NCI-H446 (cell line): ENCODE measurements around the gene SLC38A8.

Source experiments
- DNase-seq, 2 experiments: peaks; one replicate each; lab custom pipeline; 2025; lab: John Stamatoyannopoulos, UW

Gene SLC38A8

DNA sequence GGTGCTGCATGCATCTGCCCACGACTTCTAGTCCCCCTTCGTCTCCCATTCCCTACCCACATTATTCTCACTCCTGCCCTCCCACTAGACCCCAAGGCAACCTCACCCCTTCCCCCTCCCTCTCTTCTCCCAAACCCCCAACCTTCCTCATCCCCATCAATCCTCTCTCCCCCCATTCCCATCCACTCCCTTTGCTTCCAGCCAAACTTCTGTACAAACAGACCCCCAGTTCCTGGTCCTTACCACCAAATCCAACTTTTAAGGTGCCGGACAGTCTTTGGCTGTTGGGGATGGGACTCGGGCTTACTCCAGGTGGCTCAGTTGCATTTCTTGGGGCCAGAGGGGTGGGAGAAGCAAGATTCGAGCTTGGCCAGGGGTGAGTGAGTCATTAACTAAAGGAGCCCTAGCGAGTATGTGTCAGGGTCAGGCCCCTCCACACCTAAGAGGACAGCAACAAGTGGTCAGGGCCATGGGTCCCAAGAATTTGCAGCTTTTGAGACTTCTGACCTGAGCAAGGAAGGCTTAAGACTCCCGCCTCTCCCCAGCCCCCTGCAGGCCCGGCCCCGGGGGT lies at the start of gene SLC38A8:
SLC38A8 (minus strand) TSS at position 488 of the 571 bp plus-strand sequence. CDS start 638 bp downstream, outside the sequence.
- no peak for DNase-seq

DNA sequence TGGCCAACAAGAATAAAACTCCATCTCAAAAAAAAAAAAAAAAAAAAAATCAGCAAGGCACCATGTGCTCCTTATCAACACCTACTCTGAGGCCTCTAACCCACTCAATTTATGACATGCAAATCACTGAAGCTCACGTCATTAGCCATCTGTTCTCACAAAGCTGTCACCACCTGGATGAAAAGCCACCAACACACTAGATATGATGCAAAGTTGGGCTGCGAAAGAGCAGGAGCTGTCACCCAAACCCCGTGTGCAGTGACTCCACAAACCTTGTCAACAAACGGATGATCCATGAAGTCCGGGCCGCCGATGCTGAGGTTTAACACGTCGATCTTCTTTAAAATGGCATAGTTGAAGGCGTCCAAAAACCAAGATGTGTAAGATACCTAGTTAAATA lies 48.9 kb upstream of the SLC38A8 start:
- DNase-seq: no peak

DNA sequence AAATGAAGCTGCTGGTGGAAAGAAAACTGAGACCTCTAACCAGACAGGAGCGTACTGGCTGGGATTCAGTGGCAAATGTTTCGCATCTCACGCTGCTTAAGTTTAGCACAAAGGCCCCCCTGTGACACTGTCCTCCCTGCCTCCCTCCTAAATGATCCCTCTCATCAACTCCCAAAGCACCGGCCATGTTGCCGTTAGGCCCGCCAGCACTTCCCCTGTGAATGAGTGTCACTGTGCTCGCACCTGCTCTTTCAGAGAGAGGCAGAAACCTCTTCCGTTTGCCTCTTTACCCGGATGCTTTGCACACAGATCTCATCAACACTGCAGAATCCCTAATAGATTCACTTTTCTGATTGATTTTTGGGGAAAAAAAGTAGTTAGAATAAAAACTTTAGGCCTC lies 47.6 kb upstream of the SLC38A8 start:
- DNase-seq: no peak

DNA sequence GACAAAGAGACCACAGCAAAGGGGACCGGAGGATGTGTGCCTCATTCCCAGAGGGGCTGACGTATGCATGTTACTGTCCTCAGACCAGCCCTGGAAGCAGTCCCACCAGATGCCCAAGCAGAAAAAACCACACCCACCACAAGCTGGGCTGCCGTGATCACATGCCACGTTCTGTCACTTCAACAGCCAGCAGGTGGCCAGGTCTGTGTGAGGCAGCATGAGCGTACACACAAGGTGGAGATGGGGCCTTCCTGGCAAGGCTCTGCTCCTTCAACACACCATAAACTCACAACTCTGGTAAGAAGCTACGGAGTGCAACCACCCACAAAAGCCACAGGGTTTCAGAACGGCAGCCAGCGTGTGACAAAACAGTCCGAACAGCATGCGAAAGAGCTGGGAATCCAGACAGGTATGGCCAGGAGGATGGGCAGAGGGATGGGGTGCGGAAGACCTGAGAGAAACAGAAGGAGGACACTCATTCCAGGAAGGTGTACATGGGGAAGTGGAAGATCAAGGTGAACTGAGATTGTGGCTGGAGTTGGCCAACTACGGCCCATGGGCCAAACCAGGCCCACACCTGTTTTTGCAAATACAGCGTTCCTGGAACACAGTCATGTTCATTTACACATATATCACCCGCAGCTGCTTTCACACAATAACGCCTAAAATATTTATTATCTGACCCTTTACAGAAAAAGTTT lies 46.2 kb upstream of the SLC38A8 start:
- DNase-seq: no peak

DNA sequence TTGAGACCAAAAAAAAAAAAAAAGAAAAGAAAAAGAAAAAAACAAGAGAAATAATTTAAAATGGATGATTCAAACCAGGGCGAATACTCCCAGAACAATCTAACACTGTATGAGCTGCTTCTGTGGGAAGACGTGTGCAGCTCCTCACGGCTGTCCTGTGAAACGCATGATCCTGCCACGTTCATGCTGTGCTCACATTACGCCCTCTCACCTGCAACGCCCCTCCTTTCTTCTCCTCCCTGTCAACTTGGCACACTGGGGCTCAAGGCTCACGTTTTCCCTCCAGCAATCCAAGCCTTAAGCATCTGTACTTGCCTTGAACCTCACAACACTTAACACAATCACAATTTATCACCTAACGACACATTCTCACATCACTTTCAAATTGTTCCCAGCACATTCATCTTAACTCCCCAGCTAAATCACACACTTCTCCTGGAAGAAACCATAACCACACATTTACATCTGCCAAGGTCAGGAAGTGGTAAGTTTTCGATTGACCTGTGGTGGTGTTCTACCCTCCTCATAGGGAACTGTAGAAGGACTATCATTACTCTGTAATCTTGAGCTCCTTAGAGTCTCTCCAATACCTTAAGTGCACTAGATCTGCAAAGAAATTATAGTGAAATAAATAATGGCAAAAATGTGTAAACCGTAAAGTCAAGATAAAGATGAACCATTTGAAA lies 45.0 kb upstream of the SLC38A8 start:
- no peak for DNase-seq

DNA sequence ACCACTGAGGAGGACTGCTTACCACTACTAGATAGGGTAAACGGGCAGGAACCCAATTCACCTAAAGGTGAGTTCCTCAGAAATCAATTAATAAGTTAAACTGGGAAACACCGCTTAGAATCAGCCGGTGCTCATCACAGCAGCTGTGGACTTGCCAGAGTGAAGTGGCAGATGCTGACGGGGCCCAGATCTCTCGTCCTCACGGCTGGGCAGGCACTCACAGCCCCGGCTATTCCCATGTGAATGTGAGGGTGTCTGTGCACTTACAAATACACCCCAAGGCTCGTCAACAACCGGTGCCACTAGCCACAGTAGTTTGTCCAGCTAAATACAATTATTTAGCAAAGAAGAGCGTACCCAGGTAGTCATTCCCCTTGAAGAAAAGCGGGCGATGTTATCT lies 44.4 kb upstream of the SLC38A8 start:
- DNase-seq: no peak

DNA sequence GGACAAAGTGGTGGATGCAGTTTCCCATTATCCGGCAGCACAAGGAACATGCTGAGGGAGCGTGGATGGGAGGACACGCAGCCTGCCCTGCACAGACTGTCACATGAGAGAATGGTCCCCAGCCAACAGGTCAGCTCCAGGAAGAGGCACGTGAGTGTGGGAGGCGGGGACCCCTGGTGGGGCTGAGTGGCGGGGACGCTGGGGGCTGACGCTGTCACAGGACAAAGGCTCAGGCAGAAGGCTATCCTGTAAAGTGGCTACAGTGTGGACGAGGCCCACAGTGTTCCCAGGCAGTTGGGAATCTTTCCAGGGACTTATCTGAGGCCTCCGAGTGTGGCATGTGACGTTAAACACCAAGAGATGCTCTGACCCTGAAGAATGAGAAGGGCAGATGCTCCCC lies 43.7 kb upstream of the SLC38A8 start:
- no peak for DNase-seq

DNA sequence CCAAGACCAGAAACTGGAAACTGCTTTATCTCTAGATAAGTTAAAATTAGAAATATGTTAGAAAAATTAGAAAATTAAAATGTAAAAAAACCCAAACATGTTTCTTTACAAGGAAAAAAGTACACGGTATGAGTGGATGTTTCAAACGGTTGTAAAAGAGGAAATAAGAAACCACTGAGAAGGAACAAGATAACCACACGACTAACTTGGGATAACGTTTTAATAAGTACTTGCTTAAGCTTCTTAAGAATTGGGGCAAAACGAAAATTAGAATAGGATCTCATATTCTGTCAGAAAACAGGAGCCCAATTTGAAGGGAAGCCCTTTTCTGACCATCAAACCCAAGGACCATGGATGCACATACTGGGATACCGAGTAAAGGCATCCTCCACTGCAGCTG lies 43.2 kb upstream of the SLC38A8 start:
- no peak for DNase-seq

DNA sequence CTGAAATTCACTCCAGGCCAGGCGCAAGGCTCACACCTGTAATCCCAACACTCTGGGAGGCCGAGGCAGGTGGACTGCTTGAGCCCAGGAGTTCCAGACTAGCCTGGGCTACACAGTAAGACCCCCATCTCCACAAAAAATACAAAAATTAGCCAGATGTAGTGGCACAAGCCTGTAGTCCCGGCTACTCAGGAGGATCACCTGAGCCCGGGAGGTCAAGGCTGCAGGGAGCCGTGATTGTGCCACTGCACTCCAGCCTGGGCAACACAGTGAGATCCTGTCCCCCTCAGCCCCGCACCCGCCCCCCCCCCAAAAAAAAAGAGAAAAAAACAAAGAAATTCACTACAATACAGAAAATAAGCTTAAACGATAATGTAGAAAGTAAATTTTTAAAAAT lies 42.7 kb upstream of the SLC38A8 start:
- DNase-seq: no peak

DNA sequence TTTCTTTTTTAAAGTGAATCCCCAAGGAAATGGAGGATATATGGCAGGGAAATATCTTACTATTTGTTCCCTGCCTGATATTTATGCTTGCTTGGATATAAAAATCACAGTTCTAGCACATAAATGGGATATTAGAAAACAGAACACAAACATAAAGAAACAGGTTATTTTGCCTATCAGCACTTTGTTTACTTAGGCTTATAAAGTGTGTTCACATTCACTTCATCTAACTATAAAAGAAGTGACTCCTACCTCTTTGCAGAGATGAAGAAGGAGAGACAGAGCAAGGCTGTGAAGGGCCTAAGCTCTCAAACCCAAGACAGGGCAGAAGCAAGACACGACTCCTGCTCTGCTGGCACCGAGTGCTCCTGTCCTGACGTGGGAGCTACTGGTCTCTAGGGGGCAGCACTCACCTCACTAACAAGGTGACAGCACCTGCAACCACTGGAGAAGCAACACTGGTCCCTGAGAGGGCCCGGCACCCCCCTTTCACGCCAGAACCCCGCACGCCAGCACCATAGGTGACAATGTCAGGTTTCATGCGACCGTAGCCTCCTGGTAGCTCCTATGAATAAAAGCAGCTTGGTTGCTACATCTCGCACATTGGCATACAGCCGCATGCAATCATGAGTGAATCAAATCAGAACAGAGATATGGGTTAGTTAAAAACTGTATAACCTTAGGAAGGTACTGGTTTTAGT lies 42.1 kb upstream of the SLC38A8 start:
- peak in 1 of 2 experiments; percentile 1 for DNase-seq

DNA sequence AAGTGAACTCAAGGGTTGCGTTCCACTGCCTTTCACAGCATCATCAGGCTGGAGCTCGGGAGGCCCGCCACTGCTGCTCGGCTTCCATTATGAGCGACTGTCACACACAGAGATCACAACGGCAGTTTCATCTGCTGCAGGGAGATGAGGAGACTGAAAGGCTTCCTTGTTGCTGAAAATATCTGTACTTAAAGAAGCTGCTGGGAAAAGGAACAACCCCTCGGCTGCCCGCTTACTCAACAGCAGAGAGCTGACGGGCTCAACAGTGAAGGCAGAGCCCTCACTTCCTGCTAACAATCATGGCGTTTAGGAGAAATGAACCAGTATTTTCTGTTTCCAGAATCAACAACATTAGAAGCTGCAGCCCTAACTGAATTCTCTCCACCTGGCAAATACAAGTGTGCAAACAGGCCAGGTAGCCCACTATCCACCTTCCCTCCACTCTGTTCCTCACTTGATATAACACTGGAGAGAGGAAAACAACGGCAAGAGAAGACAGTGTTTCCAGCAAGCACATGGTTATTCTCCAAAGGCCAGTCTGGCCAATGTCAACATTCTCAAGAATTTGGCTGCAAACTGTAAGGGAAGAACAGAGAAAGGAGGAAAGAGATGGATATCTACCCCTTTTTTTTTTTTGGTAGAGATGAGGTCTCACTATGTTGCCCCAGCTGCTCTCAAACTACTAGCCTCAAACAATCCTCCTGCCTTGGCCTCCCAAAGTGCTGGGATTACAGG lies 40.4 kb upstream of the SLC38A8 start:
- no peak for DNase-seq

DNA sequence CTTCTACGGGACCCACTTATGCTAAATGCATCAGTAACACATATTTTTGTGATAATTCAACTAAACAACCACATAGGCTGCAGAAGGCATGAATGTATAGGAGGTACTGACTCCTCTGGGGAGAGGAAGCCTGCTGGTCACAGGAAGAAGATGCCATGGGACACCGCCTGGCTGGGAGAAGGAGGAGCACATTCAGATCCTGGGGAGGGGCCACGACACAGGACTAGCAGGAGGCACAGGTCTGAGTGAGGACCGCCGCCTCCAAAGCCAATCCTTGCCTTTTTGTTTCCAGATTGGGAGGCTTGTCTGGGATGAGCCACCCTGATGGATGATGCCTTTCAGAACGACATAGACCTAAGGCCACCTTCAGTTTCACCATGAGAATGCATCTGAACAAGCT lies 39.5 kb upstream of the SLC38A8 start:
- DNase-seq: no peak

DNA sequence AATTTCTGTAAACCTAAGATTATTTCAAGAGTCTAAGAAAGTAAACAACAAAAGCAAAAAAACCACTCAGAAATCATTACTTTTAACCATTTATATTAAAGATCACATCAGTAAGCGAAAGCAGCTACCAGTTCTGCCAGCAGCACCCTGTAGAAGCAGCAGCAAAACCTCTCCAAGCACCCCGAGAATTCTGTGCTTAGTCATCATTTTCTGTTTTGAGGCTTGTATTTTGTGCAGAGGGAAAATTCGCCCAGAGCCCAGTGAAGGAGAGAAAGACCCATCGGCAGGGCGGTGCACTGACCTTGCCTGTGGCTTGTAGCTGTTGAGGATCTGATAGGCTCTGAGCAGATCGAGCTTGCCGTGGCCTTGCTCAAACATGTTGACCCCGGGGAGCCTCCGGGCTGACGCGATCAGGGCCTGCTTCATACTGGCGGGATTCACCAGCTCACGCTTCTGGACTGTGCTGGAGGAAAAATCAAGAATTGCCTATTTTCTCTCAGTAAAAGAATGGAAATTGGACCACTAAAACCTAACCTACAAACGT lies 38.9 kb upstream of the SLC38A8 start:
- DNase-seq: no peak

DNA sequence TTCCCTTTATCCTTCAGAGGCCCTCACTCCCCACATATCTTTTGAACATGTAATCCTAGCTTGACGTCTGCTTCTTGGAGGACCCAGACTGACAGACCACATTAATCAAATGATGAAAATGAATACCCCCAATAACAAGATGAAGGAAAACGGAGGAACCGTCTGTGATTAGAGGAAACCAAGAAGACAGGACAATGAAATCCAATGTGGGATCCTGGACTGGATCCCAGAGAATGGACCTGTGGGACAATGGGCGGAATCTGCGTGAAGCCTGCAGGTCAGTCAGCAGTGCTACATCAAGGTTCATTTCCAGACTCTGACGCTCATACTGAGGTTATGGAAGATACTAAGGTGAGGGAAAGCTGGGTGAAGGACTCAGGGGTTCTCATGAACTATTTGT lies 38.2 kb upstream of the SLC38A8 start:
- no peak for DNase-seq

DNA sequence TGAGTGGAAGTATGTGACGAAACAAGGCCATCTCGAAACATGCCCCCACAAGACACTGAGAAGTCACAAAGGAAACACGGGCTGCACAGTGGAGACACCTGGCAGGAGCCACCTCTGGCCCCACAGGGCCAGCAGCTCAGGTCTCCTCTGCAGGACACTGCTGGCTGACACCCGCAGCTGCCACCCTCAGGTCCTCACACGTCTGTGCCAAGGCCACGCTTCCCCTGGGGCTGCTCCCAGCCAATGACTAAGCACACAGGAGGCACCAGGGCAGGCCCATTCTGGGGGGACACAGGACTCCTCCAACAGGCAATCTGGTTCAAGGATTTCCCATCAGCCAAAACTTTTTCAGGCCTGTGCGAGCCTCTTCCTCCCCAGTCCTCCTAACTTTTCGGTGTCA lies 37.8 kb upstream of the SLC38A8 start:
- DNase-seq: no peak

DNA sequence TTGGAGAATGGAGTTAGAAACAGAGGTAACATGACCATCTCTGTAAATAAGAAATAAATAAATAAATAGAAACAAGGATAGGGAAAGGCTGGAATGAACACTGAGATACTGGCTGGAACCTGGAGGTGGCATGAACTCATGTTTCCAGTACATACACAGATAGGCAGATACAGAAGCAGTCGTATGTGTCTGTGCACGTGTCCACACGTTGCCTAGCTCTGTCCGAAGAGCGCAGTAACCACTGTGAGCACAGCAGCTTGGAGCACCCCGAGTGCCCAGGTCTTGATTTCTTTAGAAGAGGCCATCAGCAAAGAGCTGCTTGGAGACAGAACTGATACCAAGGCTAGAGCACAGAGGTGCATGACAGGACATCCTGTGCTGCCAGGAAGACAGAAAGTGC lies 37.1 kb upstream of the SLC38A8 start:
- DNase-seq: no peak

DNA sequence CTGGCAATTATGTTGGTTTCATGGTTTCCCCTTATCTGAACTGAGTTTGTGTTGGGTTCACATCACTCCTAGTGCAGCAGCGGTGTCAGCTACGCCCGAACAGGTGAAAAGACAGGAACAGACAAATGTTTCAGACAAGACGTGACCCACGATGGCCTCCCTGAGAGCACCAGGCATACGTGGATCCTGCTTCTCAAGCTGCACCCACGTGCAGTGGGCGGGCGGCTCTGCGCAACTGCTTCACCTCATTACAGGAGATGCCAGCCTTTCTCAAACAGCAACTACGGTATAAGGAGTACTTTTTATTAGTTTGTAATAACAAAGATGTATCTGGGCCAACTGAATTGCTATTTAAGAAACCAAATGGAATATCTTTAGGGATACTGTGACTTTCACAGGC lies 32.8 kb upstream of the SLC38A8 start:
- DNase-seq: no peak

DNA sequence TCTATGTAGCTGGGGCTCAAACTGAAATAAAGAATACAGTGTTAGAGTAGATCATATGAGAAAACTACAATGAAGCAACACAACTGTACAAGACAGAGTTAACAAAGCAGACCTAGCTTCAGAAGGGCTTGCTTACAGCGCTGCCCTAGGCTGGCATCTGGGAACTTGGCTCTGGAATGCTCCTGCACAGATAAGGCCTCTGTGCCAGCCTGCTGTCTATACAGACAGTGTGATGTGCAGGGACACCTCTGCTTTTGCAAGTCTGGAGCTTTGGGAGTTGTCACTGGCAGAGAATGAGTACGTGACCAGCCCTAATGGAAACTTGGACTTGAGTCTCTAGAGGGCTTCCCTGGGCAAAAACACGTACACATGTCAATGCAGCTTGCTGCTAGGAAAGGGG lies 32.1 kb upstream of the SLC38A8 start:
- no peak for DNase-seq

DNA sequence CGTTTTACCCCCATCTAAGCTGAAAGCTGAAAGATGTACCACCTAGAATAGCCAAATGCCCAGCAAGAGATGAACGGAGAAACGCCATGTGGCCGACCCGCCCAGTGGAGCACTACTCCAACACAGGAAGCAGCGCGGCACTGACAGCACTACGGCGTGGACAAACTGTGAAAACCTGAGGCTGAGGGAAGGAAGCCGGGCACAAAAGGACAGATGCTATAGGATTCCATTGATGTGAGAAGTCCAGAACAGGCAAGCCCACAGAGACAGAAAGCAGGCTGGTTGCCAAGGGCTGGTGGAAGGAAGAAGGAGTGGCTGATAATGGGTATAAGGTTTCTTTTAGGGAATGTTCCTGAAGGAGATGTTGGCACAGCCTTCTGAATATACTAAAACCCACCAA lies 29.4 kb upstream of the SLC38A8 start:
- no peak for DNase-seq

DNA sequence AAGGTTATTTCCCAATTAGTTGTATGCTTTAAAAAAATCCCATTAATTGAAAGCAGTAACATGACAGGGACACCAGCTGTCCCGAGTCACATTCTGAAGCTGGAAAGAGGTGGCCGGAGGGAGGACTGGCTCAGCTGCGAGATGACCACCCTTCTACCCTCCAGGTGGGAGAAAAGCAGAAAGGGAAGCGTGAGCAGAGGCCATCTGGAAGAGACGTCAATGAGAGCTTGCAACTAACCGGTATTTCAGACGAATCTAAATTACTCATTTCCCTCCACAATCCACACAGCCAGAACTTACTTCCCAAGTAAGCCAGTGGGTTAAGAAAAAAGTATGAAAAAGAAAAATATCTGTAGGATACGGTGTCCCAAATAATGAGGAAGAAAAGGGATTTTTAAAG lies 28.5 kb upstream of the SLC38A8 start:
- DNase-seq: no peak

DNA sequence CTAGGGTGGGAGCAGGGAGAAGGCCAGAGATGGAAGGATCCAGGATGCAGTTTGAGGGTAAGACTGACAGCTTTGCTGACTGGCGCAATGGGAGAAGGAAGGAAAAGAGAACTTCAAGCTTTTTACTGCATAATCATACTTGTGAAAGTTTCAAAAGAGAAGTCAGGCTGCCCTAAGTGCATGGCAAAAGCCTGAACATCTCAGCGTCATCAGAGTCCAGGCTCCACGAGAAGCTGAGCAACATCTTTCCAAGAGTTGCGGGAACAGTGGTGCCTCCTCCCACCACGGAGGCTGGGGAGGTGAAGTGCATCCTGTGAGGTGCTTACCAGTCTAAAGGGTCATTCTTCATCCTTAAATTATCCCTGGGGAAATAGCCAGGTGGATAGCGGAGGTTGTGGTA lies 26.9 kb upstream of the SLC38A8 start:
- no peak for DNase-seq
